C4-2B (cell line): ENCODE measurements around the gene THAP8.

Experiments
- CTCF ChIP-seq: fragments of 450-650 bp; conservative IDR thresholded peaks from 2 replicates; pipeline ENCODE4 v1.5.1; 2017; ENCODE audit warnings: mild to moderate bottlenecking
- ZFX ChIP-seq: fragments of 450-650 bp; IDR thresholded peaks from 2 replicates; pipeline ENCODE4 v1.6.1; 2017

DNA sequence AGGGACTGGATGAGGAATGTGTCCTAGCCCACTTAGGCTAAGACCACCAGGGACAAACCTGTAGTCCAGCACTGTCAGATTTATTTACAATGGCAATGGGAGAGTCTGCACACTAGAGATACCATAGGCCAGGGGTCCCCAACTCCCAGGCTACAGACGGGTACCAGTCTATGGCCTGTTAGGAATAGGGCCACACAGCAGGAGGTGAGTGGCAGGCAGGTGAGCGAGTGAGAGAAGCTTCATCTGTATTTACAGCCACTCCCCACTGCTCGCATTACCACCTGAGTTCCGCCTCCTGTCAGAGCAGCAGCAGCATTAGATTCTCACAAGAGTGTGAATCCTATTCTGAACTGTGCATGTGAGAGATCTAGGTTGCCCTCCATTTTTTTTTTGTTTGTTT, 2.4 kb downstream of the THAP8 start:
- no peak for TF ChIP-seq ZFX
- TF ChIP-seq CTCF = no peak
